ENCODE results near the gene ADAM22.

DNA sequence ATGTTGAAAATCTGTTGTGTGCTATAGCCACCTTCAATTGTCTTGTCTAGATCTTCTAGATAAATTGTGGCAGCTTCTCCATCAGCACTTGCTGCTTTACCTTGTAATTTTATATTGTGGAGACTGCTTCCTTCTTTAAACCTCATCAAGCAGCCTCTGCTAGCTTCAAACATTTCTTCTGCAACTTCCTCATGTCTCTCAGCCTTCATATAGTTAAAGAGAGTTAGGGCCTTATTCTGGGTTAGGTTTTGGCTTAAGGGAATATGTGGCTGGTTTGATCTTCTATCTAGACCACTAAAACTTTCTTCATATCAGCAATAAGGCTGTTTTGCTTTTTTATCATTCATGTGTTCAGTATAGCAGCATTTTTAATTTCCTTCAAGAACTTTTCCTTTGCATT lies 128.2 kb downstream of the ADAM22 start:
- TF ChIP-seq HOXA7 (CRISPR knock-in tag; IDR thresholded peaks at IDR 0.05; ENCODE audit: borderline replicate concordance) (no peak), ZNF133 (tag by site-specific recombination; IDR thresholded peaks at IDR 0.05) (no peak), SP2 (tag by site-specific recombination; IDR thresholded peaks at IDR 0.05) (no peak), MYNN (tag by site-specific recombination; IDR thresholded peaks at IDR 0.05; ENCODE audit: borderline replicate concordance) (no peak), ZNF596 (tag by site-specific recombination; IDR thresholded peaks at IDR 0.05) (no peak), ZNF292 (tag by site-specific recombination; IDR thresholded peaks at IDR 0.05; ENCODE audit: borderline replicate concordance, low read depth) (no peak), ZNF146 (tag by site-specific recombination; IDR thresholded peaks at IDR 0.05) (no peak)
- TF ChIP-seq, protein P1, sequence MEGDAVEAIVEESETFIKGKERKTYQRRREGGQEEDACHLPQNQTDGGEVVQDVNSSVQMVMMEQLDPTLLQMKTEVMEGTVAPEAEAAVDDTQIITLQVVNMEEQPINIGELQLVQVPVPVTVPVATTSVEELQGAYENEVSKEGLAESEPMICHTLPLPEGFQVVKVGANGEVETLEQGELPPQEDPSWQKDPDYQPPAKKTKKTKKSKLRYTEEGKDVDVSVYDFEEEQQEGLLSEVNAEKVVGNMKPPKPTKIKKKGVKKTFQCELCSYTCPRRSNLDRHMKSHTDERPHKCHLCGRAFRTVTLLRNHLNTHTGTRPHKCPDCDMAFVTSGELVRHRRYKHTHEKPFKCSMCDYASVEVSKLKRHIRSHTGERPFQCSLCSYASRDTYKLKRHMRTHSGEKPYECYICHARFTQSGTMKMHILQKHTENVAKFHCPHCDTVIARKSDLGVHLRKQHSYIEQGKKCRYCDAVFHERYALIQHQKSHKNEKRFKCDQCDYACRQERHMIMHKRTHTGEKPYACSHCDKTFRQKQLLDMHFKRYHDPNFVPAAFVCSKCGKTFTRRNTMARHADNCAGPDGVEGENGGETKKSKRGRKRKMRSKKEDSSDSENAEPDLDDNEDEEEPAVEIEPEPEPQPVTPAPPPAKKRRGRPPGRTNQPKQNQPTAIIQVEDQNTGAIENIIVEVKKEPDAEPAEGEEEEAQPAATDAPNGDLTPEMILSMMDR (tag by site-specific recombination; IDR thresholded peaks at IDR 0.05): no peak
- TF ChIP-seq, protein P2, sequence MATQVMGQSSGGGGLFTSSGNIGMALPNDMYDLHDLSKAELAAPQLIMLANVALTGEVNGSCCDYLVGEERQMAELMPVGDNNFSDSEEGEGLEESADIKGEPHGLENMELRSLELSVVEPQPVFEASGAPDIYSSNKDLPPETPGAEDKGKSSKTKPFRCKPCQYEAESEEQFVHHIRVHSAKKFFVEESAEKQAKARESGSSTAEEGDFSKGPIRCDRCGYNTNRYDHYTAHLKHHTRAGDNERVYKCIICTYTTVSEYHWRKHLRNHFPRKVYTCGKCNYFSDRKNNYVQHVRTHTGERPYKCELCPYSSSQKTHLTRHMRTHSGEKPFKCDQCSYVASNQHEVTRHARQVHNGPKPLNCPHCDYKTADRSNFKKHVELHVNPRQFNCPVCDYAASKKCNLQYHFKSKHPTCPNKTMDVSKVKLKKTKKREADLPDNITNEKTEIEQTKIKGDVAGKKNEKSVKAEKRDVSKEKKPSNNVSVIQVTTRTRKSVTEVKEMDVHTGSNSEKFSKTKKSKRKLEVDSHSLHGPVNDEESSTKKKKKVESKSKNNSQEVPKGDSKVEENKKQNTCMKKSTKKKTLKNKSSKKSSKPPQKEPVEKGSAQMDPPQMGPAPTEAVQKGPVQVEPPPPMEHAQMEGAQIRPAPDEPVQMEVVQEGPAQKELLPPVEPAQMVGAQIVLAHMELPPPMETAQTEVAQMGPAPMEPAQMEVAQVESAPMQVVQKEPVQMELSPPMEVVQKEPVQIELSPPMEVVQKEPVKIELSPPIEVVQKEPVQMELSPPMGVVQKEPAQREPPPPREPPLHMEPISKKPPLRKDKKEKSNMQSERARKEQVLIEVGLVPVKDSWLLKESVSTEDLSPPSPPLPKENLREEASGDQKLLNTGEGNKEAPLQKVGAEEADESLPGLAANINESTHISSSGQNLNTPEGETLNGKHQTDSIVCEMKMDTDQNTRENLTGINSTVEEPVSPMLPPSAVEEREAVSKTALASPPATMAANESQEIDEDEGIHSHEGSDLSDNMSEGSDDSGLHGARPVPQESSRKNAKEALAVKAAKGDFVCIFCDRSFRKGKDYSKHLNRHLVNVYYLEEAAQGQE (tag by site-specific recombination; IDR thresholded peaks at IDR 0.05): no peak

Measured in HEK293 (cell line).